Measurements from ENCODE around the gene ARHGAP42.

GRCh38 chr11:100794446-100794845 is 107.4 kb downstream of the ARHGAP42 start:
- TF ChIP-seq, protein P1, sequence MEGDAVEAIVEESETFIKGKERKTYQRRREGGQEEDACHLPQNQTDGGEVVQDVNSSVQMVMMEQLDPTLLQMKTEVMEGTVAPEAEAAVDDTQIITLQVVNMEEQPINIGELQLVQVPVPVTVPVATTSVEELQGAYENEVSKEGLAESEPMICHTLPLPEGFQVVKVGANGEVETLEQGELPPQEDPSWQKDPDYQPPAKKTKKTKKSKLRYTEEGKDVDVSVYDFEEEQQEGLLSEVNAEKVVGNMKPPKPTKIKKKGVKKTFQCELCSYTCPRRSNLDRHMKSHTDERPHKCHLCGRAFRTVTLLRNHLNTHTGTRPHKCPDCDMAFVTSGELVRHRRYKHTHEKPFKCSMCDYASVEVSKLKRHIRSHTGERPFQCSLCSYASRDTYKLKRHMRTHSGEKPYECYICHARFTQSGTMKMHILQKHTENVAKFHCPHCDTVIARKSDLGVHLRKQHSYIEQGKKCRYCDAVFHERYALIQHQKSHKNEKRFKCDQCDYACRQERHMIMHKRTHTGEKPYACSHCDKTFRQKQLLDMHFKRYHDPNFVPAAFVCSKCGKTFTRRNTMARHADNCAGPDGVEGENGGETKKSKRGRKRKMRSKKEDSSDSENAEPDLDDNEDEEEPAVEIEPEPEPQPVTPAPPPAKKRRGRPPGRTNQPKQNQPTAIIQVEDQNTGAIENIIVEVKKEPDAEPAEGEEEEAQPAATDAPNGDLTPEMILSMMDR (optimal IDR thresholded peaks at IDR 0.05 in 1 of 3, IDR thresholded peaks at IDR 0.05 in 1 of 3, conservative IDR thresholded peaks at IDR 0.05 in 1 of 3; ENCODE audit: extremely low read depth in 1 of 3, insufficient read depth in 2 of 3, low read length in 3 of 3), result no peak
- no peak for TF ChIP-seq EZH2 (IDR thresholded peaks at IDR 0.05; ENCODE audit: low read length)
